GM19455 (cell line): ENCODE data around the gene MVB12B.

Source experiments
- ATAC-seq: cut with Tn5 transposase; IDR thresholded peaks from one replicate; pipeline ENCODE4 v1.9.1; 2021; ENCODE audit not compliant: unreplicated experiment

The MVB12B gene

DNA sequence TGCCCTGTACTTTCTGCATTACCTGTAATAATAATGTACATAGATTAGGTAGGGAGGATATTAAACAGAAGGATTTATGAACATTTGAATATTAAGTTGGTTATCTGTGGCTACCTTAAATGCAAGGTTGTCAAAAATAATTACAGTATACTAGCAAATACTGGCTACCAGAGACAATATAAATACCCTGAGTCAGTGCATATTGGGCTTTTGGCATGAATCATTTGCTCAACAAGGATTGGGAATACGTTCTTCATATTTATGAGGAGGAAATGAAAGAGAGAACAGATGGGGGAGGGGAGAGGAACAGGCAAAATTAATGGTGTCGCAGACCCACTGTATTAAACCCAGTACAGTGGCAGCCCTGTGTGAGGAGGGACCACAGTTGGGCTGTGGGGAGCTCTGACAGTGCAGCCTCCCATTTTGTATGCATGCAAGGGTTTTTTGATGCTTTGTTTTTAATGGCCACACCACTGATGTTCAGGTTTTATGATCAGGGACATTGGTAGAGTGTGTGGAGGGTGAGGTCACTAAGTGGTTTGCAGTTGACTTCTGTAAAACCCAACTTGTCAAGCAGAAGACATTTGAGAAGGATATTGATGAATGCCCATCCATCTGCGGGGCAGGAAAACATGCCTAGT, 56.9 kb downstream of the MVB12B start:
- ATAC-seq, result no peak

DNA sequence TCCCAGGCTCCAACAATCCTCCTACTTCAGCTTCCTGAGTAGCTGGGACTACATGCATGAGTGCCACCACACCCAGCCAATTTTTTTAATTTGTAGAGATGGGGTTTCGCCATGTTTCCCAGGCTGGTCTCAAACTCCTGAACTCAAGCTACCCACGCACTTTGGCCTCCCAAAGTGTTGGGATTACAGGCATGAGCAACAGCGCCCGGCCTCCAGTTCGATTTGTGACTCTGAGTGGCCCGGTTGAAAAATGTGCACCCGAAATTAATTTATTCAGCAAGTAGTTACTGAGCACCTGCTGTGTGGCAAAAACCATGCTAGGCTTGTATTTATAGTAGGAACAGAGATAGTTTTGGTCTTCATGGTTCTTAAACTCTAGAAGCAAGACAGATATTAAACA, 58.3 kb downstream of the MVB12B start:
- no peak for ATAC-seq

DNA sequence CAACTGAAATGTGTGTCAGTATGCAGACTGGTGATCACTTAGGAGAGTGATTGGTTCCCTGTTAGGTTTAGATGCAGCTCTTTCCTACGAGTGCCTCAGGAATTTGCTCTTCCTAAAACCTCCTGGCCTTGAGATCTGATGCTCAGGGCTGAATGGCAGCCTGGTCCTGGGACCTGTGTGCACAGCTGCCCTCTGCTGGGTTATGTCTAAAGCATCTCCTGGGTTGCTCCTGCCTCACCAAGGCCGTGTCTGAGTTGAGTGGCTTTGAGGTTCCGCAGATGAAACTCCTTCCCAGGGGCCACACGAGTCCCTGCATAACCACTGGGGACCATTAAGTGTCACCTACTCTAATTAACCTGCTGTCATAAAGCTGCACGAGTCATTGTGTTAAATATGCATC, 59.5 kb downstream of the MVB12B start:
- no peak for ATAC-seq

DNA sequence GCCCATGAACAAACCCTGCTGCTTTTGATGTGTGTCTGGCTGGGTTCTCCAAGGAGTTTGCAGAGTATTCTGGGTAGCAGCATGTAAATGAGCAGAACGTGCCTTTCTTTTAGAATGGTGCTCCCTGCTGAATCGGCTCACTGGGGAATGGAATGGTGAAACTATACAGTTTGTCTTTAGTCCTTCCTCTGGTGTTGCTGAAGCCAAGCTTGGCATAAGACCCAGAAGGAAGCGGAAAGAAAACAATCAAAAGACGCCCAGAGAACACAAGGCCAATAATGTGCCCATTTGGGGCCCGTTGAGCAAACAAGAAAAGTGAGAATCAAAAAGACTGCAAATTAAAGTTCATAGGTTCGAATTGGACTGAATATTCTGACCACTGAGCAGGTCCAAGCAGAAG, 60.1 kb downstream of the MVB12B start:
- no peak for ATAC-seq

DNA sequence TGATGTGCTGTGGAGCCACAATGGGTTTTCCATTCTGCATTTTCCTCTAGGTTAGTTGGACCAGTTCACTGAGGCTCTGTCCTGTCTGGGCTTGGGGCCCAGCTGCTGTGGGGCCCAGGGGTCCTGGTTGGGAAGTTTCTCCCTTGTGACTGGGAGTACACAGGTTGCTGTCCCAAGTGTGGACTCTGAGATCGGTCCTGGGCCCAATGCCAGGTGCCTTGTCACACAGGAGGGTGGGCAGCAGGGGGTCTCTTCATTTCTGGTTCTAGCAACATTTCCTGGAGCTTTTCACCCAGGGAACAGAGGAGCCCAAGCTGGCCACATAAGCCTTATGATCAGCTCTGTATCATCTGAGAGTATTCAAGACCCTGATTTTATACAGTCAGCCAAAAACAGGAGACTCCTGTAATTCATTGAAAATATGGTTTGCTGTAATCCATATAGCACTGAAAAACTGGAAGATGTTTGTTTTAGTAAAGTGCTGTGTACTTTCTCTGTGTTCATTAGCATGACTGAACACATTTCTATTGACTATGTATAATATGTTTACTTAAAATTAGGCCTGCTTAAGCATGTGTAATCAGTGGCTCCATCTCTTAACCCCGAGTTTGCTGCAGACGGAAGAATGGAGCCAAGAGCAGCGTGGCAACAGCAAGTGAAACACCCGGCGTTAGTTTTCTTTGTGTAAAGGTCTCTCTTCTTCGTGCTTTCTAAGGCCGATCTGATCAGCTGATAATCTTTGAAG, 62.5 kb downstream of the MVB12B start:
- ATAC-seq, result no peak

DNA sequence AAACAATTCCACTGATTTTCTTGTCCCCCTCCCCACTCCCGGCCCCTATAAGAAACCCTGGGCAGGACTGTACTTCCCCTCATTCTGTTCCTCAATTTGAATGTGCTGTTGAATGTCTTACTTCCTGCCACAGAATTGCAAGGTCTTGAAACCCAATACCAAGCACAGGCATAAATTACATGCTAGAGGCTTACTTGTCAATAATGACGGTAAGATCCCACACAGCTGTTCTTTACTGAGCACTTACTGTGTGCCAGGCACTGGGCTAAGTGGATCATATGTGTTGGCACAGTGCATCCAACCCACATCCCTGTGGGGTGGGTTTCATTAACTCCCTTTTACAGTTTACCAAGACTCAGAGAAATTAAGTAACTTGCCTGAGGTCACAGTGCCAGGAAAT, 63.4 kb downstream of the MVB12B start:
- ATAC-seq, result no peak

DNA sequence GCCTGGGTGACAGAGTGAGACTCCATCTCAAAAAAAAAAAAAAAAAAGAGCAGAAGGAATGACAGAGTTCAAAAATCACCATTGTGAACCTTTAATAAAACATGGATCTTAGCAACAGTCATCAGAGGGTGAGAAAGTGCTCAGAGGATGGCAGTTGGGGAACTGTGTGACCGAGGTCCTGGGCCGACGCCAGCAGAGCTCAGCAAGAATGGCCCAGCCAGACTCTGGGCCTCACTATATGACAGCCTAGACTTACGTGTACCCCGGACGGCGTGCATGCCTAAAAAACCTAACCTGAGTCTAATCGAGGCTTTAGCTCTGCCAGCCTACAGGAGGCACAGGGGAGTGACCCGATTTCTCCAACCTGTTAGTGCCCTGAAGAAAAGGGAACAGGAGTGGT, 64.3 kb downstream of the MVB12B start:
- ATAC-seq, result no peak

DNA sequence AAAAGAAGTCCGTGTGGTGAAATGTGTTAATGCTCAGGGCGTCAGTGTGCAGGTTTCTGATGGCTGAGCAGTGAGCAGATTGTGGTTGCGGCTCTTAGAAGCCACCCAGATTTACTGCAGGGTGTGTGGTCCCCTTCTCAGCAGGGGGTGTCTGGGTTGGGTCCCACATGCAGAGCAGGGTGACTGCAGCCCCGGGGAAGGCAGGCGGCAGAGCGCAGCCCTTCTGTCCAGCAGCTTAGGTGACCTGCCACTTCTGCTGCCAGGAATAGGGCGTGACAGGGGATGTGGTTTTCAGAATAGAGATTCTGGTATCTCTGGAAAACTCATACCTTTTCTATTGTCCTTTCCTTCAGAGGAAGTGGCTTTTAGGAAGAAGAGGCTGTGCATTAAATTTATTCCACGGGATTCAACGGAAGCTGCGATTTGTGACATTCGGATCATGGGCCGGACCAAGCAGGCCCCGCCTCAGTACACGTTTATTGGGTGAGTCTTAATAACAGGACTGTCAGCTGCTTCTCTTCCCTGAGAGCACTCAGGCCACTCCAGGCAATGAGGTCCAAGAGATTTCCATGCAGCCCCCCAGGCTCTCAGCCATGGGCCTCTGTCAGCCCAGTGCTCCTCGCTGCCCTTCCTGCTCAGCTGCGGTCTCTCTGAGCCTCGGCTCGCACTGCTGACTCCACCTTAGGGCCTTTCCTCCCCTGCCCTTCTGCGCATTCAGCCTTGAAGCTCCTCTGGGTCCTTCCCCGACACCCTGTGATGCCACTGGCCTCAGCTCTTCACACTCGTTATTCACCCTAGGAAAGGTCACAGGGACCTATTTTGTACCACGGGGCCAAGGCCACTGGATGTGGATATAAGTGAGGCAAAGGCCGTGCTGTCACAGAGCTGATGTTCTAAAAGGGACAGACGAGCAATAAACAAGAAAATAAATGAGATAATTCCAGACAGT, 65.4 kb downstream of the MVB12B start:
- no peak for ATAC-seq

DNA sequence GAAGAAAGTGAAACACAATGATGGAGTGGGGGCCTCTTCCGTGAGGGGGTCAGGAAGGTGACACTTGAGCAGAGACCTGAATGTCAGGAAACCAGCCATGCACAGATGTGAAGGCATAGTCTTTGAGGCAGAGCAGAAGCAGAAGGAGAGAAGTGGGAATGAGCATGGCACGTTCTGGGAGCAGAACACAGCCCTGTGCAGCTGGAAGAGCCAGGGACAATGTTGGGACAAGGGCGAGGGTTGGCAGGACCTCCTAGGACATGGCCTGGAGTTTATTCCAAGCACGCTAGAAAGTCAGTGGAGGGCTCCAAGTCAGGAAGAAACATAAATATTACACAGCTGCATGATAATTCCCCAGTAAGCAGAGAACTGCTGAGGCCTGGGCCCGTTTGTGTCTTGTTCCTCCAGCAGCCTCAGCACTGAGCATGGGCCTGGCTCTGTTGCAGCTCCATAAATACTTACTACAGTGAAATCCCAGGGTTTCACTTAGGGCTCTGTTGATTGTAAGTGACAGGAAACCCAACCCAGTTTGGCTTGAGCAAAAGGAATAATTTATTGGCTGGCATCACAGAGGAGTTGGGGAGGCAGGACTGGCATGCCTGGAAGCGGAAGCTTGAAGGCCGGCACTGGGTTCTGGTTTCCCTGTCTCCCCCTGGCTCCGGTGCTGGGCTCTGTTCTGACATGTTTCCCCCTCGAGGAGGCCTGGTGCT, 66.2 kb downstream of the MVB12B start:
- ATAC-seq, result no peak

DNA sequence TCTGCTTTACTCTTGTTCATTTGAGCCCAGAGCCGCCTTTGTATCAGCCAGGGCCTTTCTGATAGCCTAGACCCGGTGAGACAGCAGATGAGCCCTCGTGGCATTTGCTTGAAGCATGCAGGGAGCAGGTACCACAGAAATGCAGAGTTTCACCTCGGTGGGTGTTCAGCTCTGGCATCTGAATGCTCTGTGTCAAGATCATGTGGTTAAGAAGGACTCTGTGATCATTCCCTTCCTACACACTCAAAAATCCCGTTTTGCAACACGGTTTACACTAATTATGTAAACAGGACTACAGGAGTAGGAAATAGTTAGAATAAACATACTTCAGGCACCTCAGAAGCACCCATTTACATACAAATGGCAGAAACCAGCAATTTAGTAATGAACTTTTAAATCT, 67.2 kb downstream of the MVB12B start:
- ATAC-seq, result no peak

DNA sequence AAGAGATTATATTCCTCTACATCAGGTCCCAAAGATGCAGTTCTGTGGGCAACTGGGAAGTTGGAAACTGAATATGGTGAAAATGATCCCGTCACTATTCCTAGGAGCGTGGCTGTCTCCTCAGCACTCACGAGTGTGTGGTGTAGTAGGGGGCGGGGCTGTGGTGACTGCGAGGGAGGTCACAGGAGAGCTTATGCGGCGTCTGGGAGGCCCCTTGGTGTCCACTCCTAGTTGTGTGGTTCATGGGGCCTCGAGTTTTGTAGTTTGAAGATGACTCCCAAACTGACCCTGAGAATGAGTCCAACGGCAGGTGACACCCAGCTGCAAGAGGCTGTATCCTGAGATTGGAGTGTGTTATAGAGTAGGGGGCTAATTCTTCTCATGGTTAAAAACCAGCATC, 68.2 kb downstream of the MVB12B start:
- no peak for ATAC-seq

DNA sequence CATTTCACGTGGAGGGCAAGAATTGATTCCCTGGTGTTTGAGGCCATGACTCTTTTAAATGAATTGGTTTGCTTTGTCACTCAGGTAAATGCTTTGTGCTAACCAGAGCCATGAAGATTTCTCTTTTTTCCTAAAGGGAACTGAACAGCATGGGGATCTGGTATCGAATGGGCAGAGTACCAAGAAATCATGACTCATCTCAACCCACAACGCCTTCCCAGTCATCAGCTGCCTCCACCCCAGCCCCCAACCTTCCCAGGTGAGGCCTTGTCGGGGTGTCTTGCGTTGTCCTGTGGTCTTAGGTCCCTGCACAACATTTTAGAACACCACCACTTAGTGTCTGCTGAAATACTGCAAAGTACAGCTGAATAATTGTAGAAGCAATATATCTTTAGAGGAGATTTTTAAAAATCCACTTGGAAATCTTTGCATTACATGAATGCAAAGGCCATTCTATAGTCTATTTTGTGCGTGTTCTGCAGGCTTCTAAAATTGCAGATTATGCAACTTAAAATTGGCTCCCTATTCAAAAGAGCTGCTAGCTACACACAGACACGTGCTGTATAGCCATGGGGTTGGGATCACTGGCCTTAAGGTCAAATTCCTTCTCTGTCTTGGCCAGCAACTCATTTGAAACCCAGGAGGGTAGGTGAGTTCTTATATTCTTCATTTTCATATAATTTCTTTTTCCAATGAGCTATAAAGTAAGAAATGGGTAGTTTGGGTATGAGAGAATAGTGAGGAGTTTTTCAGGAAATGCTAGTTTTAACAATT, 69.0 kb downstream of the MVB12B start:
- no peak for ATAC-seq

DNA sequence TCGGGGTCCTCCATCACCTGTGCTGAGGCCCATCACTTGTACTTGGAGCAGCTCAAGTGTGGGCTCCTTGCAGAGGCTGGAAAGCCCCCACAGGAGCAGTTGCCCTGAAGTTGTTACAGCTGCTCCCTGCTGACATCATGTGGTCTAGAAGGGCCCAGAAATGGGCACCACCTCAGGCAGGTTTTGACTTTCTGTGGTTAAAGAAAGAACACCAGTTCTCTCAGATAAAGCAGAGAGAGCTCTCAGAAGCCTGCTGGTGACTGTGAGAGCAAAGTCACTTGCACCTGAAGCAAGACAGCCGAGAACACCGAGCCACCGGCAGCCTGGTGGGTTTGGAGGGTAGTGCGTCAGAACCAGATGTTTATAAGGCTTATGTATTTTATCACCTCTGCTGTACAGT, 70.4 kb downstream of the MVB12B start:
- ATAC-seq, result peak; percentile 85

DNA sequence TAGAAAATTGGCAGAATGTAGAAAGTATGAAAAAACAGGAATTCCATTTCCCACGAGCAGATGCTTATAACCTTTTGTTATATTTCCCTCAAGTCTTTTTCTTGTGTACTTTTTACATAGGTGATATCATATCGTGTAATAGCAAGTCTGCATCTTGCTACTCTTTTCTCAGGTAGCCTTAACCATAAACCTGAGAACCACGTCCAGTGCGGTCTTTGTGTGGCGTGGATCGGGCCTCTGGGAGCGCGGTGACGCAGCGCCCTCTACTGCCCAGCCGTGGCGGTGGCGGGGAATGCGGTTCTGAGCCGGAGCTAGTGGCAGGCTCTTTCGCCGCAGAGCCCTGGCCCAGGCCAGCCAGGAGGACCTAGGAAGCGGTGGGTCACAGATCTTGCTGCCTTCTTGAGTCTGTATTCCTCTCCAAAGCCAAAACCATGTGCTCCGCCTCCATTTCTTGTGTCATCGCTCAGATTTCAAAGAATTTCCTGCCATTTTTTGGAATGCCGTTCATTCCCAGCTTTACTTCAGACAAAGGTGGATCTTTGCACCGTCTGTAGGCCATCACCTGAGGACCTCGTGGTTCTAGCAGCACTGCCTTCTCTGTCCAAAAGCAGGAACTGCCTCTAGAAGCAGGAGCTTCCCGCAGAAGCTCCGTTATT, 71.9 kb downstream of the MVB12B start:
- ATAC-seq, result no peak

DNA sequence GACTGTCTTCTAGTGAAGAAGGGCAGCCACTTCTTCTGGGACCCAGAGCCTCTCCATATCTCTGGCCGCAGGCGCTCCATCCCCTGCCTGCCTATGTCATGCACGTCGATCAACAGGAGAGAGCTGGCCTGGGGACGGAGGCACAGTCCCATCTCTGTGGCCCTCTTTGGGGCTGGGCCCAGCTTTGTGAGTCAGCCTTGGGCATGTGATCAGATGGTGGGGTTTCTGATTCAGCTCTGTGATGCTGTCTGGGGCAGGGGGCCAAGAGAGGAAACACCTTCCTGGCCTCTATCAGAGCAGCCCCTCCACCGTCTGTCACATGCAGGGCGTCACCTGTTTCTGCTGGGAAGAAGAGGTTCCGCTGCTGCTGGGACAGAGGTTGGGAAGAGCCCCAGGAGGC, 72.6 kb downstream of the MVB12B start:
- no peak for ATAC-seq

DNA sequence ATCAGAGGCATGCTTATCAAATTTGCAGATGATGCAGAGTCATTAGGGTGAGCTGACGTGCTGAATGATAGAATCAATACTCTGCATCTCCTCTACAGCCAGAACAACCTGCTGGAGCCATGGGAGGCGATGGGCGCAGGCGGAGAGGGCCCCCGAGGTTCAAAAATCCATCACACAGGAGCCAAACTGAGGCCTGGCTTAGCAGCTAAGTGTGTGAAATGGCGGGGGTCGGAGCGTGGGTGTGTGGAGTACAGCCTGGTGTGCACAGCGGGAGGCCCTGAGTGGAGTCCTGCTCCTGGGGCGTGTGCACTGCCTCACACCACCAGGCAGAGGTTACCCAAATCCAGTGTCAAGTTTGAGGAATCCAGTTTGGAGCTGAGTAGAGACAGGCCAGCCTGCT, 73.2 kb downstream of the MVB12B start:
- ATAC-seq, result no peak

DNA sequence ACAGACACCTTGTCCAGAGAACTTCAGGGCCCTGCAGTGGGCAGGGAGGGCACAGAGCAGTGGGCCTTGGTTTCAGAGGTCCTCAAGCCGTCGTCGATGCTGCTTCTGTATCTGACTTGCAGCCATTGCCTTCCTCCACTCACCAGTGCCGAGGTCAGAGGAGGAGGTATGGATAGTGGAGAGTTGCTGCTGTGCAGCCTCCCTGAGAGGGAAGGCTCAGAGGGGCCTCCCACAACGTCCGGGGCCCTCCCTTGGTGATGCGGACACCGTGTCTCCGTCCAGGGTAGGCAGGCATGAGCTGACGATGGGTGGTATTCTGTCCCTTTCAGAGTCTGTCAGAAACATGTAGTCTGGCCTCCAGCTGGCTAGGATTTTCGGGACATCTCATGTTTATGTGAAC, 73.9 kb downstream of the MVB12B start:
- ATAC-seq, result no peak

DNA sequence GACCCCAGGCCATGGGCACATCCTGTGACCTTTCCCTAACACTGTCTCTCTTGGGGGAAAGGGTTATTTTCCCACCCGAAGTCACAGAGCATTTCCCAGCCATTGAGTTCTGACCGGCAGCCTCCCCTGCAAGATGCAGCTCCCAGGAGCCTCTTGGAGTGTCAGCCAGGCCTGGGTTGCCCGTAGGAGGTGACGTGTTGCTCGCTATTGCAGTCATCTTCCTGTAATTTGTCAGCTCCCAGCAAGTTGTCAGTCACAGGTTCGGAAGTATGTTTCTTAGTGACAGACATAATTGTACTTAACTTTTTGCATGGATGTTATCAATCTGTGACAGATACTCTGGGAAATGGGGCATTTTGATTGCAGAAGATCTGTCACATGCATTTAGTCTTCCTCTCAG, 74.5 kb downstream of the MVB12B start:
- ATAC-seq, result no peak

DNA sequence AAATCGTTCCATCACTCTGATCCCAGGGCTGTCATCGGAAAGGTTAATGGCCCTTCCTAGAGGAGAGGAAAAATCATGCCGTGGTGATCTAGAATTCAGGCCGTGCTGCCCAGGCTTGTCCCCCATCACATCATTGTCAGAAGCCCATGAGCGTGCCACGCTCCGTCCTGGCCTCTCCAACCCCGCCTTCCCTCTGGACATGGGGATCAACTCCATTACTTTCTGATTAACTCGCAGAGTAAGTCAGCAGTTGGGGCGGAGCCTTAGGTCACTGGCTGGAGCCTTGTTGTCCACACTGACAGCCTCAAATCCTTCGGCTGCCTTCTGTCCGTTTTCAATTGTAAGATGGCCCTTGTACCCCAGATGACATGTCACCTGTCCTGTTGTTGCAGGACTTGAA, 75.0 kb downstream of the MVB12B start:
- no peak for ATAC-seq

DNA sequence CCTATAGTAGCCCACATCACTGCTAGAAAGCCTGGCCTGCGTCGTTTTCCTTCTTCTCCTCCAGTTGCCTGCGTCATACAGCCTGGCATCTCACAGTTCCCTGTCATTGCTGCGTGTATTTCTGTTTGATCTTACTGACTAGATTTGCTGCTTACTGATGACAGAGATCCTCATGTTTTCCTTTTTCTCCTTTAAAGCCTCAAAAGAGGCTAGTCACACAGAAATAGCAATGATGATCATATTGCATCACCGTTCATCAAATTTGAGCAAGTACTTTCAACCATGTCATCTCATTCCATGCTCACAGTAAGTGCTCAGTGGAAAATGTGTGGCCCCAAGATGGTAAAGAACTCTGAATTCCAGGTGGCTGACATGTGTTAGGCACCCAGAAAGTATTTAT, 76.8 kb downstream of the MVB12B start:
- no peak for ATAC-seq
